ENCODE results near the gene BAIAP2L2. TPM values are rescaled to one million over a fixed set of nuclear protein-coding genes. Genes with fewer than 3 reads are reported as not detected.

BAIAP2L2 gene
- total RNA-seq, 1 experiment from 2014 or later = 2.3 TPM

GRCh38 chr22:38138961-38139360 is 28.5 kb upstream of the BAIAP2L2 start:
- H3K27ac ChIP-seq (ENCODE audit: insufficient read length, low read depth, low read length) = no peak overlapping the region

More at GRCh38 chr22:38138961-38139360, 28.5 kb upstream of the BAIAP2L2 start:
- Histone ChIP-seq H3K56ac (ENCODE audit: insufficient read length, low read depth, low read length) (no peak overlapping the region), H3K79me2 (ENCODE audit: insufficient read depth, low read length) (no peaks in the 10 kb centered on the region), H2BK120ac (ENCODE audit: low read depth, low read length, poor library complexity, severe bottlenecking) (no peak overlapping the region), H4K8ac (replicated peaks; ENCODE audit: insufficient read length, low read depth, low read length) (no peak overlapping the region), H3K23me2 (ENCODE audit: insufficient read length, low read depth, low read length, poor library complexity, severe bottlenecking) (no peaks in the 10 kb centered on the region), H4K91ac (ENCODE audit: insufficient read length, low read depth, low read length) (no peak overlapping the region), H3K9ac (ENCODE audit: extremely low read depth, insufficient read length, low read length) (no peak overlapping the region), H4K5ac (ENCODE audit: insufficient read length, low read depth, low read length) (no peak overlapping the region), H2AK5ac (ENCODE audit: insufficient read length, low read length) (no peak overlapping the region), H3K9me3 (ENCODE audit: control insufficient read depth, low read depth, low read length) (no peaks in the 10 kb centered on the region), H2BK15ac (ENCODE audit: low read depth, low read length) (no peak overlapping the region), H3K27me3 (ENCODE audit: insufficient read depth, low read length) (no peaks in the 10 kb centered on the region), H3K14ac (ENCODE audit: insufficient read depth, low read length) (no peak overlapping the region), H3K4ac (ENCODE audit: low read depth, low read length) (no peak overlapping the region), H2BK5ac (ENCODE audit: insufficient read length, low read length) (no peak overlapping the region), H3K4me2 (ENCODE audit: insufficient read depth, insufficient read length, low read length) (no peak overlapping the region), H4K20me1 (ENCODE audit: control insufficient read depth, insufficient read depth, insufficient read length) (no peaks in the 10 kb centered on the region), H3K4me1 (ENCODE audit: insufficient read depth, low read length) (no peaks in the 10 kb centered on the region), H3K23ac (ENCODE audit: insufficient read length, low read depth, low read length) (no peak overlapping the region), H2AFZ (ENCODE audit: low read length) (no peak overlapping the region), H3T11ph (ENCODE audit: low read length) (no peak overlapping the region), H3K18ac (ENCODE audit: insufficient read length, low read depth, low read length) (no peak overlapping the region), H2BK20ac (ENCODE audit: low read depth, low read length, poor library complexity, severe bottlenecking) (no peak overlapping the region), H3K79me1 (ENCODE audit: insufficient read depth, low read depth, low read length, poor library complexity, severe bottlenecking) (no peaks in the 10 kb centered on the region), H2BK12ac (ENCODE audit: insufficient read length, low read depth, low read length) (no peak overlapping the region)
- H3K36me3 Mint-ChIP-seq (ENCODE audit: insufficient read depth in 1 of 3, low read depth in 3 of 3) = peaks cover 3 to 38% (median 38%) of the 10 kb centered on the region in 3 experiments; a peak in 5 of 7 replicates
- peak overlapping the region in 1 of 3 experiments; percentile 77; a peak in 3 of 7 replicates for H3K27ac Mint-ChIP-seq
- DNase-seq = no peak
- H3K9me3 Mint-ChIP-seq = no peaks in the 10 kb centered on the region
- TF ChIP-seq, protein P1, sequence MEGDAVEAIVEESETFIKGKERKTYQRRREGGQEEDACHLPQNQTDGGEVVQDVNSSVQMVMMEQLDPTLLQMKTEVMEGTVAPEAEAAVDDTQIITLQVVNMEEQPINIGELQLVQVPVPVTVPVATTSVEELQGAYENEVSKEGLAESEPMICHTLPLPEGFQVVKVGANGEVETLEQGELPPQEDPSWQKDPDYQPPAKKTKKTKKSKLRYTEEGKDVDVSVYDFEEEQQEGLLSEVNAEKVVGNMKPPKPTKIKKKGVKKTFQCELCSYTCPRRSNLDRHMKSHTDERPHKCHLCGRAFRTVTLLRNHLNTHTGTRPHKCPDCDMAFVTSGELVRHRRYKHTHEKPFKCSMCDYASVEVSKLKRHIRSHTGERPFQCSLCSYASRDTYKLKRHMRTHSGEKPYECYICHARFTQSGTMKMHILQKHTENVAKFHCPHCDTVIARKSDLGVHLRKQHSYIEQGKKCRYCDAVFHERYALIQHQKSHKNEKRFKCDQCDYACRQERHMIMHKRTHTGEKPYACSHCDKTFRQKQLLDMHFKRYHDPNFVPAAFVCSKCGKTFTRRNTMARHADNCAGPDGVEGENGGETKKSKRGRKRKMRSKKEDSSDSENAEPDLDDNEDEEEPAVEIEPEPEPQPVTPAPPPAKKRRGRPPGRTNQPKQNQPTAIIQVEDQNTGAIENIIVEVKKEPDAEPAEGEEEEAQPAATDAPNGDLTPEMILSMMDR (conservative IDR thresholded peaks at IDR 0.05) = no peak
- H3K27me3 Mint-ChIP-seq (ENCODE audit: low read depth) = no peaks in the 10 kb centered on the region
- no CpG with 5 or more reads among the region's 5 CpGs for WGBS (ENCODE audit: extremely low coverage, insufficient read length, low lambda C conversion rate)
- H3K4me3 Mint-ChIP-seq = no peak overlapping the region
- peaks cover 0 to 3% of the 10 kb centered on the region in 2 experiments; a peak in 1 of 4 replicates for H3K4me1 Mint-ChIP-seq

All from H9 (cell line).